ENCODE measurements around the gene ZP4.

ZP4 gene, protein sequence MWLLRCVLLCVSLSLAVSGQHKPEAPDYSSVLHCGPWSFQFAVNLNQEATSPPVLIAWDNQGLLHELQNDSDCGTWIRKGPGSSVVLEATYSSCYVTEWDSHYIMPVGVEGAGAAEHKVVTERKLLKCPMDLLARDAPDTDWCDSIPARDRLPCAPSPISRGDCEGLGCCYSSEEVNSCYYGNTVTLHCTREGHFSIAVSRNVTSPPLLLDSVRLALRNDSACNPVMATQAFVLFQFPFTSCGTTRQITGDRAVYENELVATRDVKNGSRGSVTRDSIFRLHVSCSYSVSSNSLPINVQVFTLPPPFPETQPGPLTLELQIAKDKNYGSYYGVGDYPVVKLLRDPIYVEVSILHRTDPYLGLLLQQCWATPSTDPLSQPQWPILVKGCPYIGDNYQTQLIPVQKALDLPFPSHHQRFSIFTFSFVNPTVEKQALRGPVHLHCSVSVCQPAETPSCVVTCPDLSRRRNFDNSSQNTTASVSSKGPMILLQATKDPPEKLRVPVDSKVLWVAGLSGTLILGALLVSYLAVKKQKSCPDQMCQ

DNA sequence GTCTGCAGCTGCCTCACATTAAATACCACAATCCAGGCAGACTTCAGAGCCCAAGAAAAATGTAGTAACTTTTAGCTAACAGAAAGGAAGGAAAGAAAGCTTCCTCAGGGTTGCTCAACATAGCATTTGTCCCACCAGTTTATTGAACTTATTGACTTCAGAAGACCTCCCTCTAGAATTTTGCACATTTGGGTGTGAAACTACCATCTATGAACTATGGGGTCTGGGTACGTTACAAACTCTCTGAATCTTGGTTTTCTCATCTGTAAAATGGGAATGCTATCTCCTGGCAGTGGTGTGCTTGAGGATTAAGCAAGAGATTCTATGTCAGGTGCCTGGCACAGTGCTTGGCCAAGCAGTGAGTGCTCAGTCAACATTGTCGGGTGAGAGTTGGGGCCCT lies at the start of gene ZP4:
Gene ZP4 (minus strand): TSS at position 101 of the 400 bp plus-strand sequence. CDS start 287 bp downstream, outside the sequence.
- no peak for DNase-seq (ENCODE audit: low read depth in 2 of 2)

DNA sequence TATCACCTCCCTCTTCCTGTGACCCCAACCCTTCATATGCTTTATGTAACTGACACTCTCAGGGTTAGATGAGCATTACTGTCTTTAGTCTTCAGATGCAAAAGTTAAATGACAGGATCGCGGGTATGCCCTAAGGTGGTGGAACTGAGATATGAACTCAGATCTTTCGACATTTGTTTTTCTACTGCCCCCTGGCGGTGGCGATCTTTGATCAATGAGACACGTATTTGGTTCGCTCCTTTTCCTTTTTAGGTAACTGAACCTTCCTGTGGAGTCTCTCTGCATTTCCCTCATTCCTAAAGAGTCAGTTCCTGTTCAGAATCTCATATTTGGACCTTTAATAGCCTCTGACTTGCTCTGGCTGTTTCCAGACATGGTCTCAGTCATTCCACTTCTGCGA lies 47.8 kb upstream of the ZP4 start:
- no peak for DNase-seq (ENCODE audit: low read depth in 2 of 2)

DNA sequence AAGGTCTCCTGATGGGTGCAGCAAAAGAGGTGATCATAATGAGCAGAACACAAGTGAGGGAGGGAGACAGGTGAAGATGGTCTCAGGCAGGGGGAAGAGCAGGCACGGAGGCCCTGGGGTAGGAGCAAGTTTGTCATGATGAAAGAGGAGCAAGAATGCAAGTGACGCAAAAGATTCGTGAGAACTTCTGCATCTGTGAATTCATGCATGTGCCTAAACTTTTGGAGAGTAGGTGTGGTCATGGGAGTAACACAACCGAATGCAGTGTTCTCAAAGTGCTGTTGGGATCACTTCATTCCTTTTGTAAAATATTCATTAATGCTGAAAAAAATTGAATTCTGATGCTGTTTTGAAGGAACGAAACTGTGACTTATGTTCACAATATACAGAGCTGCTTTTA lies 47.3 kb upstream of the ZP4 start:
- no peak for DNase-seq (ENCODE audit: low read depth in 2 of 2)

DNA sequence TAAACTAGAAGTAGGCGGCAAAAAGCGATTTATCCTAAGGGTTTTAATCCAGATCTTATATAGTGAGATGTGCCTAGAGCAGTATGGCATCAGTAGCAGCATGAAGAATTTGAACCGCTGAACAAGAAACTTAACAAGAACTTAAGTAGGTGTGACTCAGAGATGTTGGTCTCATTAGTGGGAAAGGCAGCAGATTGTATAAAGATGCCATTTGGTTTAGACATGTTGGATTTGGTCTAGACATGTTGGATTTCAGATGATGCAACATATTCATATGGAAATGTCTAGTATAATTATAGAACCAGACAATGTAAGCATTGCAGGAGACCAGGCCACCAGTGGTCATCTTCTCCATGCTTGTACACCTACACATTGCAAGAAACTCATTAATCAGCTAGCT lies 42.1 kb upstream of the ZP4 start:
- DNase-seq (ENCODE audit: low read depth in 2 of 2) = no peak

DNA sequence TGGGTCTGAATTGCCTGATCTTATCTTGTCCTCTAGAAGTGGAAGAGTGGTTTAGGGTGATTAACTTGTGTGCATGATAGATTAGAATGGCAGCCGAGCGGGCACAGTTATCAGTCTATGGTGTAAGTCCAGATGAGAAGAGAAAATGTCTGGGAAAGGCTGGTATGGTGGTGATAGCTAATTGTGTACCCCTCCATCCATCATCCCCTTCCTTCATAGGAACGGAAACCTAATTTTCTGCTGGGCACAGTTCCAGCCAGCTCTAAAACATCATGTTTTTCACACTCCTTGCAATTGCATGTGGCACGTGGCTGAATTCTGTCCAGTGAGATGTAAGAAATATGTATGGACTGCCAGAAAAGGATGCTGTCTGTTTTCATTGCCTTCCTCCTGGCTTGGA lies 40.9 kb upstream of the ZP4 start:
- no peak for DNase-seq (ENCODE audit: low read depth in 2 of 2)

DNA sequence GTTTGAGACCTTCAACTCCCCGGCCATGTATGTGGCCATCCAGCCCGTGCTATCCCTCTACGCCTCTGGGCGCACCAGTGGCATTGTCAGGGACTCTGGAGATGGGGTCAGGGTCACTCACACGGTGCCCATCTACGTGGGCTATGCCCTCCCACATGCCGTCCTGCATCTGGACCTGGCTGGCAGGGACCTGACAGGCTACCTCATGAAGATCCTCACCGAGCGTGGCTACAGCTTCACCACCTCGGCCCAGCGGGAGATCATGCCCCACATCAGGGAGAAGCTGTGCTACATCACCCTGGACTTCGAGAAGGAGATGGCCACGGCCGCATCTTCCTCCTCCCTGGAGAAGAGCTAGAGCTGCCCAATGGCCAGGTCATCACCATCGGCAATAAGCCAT lies 36.5 kb upstream of the ZP4 start:
- DNase-seq (ENCODE audit: low read depth in 2 of 2) = no peak

DNA sequence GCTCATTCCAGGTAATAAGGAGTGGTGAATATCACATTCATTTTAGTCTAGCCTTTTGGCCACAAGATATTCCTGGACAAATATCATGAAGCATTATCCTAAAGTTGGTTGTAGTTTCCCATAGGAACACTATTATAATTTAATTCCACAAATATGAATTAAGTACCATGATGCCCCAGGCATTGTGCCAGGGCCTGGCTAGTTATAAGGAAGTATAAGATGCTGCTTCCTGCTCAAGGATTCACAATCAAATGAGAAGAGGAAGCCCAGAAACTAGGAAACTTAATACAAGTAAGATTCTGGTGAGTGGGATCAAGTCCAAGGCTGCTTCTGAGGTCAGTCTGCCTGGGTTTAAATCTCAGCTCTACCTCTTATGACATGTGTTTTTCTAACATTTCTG lies 30.6 kb upstream of the ZP4 start:
- no peak for DNase-seq (ENCODE audit: low read depth in 2 of 2)

DNA sequence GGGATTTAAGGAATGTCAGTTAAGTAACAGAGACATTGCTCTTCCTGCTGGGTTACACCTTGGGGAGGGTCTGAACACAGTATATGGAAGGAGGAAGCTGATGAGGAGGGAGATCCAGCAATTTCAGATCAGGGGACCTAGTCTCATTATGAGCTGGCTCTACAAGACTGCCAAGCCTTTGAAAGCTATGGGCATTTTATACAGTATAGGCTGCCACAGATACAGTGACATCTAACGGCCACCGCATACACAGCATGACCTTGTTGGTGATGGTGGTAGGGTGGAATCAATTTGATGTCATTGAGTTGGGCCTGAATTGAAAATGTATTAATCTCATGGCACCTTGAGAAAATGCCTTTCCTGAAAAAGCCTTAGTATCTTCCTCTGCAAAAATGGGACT lies 22.6 kb upstream of the ZP4 start:
- no peak for DNase-seq (ENCODE audit: low read depth in 2 of 2)

DNA sequence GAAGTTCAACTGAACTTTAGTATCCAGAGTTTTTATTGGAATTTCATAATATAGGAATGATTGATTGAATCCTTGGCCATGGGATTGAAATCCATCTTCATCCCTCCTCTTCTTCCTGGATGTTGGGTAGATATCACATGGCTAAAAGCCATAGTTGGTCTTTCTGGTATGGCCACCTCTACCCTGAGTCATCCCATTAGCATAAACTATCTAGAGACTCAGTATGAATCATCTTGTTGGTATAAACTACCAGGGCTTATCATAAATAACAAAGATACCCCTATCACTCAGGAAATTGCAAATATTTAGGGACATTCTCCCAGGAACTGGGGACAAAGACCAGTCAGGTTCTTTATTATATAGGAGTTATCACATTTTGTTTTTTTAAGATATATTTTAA lies 21.2 kb upstream of the ZP4 start:
- DNase-seq (ENCODE audit: low read depth in 2 of 2) = no peak

DNA sequence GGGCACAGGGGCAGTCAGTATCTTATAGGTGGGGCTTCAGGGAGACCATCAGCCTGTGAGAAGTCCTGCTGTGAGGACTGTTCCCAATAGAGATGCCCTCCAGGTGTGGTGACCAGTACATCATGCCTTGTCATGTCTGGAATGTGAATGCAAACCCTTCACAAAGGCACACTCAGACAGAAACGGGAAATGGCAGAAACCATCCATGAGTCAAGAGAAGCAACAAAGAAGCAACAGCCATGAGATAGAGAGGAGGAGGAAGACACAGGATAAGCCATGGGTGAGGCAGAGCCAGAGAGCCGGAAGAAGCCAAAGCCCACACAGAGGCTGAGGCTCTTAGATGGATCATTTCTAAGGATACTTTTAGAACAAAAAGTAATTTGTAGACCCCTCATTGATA lies 20.1 kb upstream of the ZP4 start:
- no peak for DNase-seq (ENCODE audit: low read depth in 2 of 2)

DNA sequence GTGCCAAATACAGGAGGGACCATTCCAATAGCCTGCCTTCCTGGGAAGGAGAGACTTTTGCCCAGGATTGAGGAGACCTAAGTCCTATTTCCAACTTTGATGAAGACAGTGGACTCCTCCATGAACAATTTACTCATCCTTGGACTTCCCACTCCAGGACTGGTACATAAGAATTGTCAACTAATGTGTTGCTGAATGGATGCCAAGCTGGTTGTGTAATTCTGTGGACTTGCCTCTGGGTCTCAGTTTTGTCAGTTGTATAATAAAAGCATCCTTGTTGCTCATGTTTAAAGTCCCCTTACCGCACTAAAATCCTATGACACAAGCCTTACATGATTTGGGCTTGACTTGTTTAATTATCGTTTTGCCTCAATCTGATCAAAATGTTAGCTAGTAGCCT lies 13.2 kb upstream of the ZP4 start:
- no peak for DNase-seq (ENCODE audit: low read depth in 2 of 2)

DNA sequence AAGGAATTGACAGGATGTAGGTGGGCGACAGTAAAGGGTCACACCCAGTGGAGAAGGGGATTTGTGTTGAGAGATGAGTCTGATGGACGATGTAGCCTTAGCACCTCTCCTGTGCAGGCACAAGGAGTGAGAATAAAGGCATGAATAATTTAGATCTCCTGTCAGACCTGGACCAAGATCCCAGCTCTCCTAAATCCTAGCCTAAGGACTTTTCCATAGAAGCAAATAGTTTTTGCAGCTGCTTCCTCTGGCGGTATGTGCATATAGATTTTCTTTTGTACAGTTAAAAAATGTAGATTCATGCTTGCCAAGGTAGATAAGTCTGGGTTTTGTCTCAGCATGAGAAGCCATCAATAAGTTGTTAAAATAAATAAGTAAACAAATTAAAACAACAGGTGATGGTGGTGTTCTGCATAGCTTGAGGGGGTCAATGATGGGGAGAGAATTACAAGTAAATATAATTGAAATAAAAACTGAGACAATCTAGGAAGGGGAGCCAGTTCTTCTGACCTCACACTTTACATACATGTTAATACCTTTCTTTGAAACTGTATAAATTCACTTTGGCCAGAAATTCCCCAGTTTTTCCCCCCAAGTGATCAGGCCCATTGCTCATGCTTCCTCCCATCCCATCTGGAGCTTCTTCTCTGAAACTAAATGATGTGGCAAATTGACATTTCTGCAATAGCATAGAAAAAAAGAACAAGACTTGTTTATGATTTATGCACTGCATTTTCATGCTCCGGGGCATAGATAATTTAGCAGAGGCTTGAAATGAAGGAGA lies 12.4 kb upstream of the ZP4 start:
- no peak for DNase-seq (ENCODE audit: low read depth in 2 of 2)

DNA sequence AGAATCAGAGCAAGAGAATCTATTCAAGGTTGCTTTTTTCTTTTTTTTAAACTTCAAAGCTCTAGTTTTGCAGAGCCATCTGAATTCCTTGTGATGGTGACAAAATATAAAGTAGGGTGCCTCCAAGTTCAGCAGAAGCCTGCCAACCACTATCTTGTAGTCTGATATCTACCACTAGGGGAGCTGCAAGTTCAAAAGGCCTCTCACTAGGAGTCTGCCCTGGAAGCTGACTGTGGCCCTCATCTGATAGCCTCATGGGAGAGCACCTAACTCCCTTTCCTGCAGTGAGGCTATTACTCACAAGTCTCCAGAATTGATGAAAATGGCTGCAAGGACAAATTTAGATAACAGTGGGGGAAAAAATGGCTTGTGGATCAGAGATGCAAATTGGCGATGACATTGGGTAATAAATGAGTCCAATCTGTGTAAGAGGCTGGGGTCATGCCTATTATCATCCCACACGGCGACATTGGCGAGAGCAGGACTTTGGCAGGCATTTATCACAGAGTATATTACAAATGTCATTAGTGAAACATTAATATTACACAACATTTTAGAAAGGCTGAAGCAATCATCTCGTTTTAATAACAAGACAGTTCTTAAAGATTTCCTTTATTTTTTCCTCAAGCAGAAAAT lies 10.7 kb upstream of the ZP4 start:
- DNase-seq (ENCODE audit: low read depth in 2 of 2) = no peak

DNA sequence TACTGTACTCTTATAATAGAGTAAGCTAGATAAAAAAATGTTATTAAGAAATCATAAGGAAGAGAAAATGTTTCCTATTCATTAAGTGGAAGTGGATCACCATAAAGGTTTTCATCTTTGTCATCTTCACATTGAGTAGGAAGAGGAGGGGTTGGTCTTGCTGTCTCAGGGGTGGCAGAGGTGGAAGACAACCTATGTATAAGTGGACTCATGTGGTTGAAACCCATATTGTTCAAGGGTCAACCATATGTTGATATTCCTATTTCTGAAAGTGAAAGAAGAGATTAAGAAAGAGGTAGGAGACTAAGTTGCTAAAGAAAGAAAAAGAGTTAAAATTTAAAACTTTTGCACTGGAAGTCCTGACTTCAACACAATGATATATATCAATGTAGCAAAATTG lies 4.9 kb upstream of the ZP4 start:
- no peak for DNase-seq (ENCODE audit: low read depth in 2 of 2)

DNA sequence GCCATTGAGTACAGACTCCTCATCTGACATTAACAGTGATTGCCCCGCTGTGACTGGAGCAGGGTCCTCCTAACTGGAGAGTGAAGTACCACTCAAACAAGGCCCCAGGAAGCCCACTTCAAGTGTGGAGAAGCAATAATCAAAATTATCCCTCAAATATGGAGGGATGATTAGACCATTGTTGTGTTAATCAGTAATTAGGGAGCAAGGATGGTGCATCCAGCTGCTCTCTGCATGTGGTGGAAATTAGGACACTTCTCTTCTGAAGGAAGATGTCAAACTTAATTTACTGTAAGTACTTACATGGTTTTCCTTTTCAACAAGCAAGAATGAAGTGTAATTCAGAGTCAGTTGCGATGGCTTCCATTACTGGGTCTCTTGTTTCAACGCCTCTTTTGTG lies 3.4 kb upstream of the ZP4 start:
- DNase-seq (ENCODE audit: low read depth in 2 of 2) = no peak

DNA sequence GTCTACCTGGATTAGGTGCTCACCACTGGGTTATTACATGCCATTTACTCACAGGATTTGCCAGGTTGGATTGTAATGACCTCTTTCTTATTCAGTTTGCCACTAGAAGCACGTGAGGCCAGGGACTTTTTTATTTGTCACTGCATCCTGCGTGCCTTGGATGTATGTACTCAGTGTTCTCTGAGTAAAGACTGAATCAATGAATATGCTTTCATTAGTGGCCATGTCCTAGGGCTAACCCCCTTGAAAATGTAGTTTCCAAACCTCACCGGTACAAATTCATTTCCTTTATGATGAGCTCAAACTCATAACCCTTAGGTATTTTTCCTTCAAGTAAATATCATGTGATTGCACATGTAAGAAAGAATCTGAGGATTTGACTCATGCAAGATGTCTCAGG lies 1.3 kb upstream of the ZP4 start:
- no peak for DNase-seq (ENCODE audit: low read depth in 2 of 2)

DNA sequence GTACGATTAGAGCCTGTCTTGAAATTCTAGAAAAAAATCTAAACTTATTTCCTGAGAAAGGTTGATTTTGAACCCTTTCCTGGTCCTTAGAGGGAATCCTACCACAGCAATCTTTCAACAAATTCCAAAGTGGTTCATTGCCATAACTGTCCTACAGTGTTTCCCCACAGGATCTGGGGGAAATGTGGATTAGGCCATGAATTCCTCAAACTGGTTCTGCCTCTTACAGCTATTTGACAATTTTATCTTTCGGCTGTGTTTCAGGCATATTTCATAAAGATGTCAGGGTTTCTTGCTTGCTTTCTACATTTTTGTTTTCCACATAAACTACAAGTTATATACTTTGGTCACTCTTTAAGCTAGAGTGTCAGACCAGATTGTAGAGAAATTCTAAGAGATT lies 544 bp upstream of the ZP4 start:
- no peak for DNase-seq (ENCODE audit: low read depth in 2 of 2)

DNA sequence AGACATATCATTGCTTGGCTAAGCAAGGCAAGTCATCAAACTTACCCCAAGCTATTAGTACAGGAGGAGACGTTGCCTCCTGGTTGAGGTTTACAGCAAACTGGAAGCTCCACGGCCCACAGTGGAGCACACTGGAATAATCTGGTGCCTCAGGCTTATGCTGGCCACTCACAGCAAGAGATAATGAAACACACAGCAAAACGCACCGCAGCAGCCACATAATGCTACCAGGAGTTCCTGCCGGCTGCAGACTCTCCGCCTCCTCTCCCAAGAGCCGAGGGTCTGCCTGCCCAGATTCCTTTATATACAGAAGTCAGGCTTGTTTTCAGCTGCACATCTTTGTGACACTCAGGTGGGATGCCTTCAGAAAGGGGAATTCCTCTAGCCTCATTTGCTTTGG lies 306 bp downstream of the ZP4 start:
- no peak for DNase-seq (ENCODE audit: low read depth in 2 of 2)

DNA sequence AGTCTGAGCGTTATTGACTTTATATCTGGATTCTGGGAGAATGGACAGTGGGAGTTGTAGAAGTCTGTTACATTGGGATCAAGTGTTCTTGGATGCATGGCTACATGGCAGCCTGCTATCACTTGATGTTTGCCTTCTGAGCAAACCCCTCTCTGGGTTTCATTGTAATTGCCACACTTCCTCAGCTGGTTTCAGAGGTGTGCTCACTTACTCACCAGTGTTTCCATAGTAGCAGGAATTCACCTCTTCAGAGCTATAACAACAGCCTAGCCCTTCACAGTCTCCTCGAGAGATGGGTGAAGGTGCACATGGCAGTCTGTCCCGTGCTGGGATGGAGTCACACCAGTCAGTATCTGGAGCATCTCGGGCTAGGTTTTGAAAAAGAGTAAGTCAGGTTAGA lies 2.6 kb downstream of the ZP4 start:
- DNase-seq (ENCODE audit: low read depth in 2 of 2) = no peak

DNA sequence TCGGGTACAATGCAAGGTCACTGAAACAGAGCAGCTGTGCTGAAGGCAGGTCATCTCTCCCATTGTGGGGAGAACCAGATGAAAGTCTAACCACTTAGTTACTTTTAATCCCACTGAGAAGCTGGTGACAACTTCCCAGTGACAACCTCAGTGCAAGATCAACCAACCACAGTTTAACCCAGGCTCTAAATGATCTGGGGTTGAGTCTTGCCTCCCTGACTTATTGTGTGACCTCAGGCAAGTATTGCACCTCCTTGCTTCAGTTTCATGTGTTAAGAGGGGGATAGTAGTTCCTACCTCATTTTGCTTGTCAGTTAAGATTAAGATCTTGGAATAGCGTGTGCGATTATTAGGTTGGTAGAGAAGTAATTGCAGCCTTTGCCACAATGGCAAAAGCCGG lies 3.2 kb downstream of the ZP4 start:
- no peak for DNase-seq (ENCODE audit: low read depth in 2 of 2)

DNA sequence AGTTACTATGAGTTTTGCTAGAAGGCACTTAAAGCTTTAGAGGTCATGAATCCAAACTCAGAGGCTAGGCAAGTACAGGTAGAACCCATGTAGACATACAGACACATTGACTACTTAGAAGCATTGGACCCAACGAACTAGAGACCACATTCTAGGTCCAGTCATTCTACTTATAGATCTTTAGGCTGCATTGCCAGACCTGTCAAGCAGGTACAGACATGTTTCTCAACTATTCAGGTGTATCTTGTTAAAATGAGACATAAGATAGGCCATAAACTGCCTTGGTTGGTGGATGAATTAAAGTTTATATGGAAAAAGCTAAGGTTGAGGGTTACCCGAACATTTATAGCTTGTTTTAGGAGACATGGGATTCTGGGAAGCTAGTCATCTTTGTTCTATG lies 6.5 kb downstream of the ZP4 start:
- no peak for DNase-seq (ENCODE audit: low read depth in 2 of 2)

DNA sequence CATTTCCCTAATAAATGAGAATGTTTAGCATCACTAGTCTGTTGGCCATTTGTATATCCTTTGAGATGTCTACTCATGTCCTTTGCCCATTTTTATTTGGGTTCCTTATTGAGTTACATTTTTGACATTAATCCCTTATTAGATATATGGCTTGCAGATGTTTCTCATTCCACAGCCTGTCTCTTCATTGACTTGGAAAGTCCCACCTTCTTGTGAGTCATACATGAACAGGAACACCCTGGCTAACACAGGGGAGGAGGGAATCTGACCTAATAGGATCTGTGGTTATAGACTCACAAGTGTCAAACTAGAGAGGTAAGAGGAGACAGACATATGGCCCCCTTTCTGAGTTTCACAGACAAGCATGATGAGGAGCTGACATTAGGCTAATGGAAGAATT lies 11.5 kb downstream of the ZP4 start:
- DNase-seq (ENCODE audit: low read depth in 2 of 2) = no peak

DNA sequence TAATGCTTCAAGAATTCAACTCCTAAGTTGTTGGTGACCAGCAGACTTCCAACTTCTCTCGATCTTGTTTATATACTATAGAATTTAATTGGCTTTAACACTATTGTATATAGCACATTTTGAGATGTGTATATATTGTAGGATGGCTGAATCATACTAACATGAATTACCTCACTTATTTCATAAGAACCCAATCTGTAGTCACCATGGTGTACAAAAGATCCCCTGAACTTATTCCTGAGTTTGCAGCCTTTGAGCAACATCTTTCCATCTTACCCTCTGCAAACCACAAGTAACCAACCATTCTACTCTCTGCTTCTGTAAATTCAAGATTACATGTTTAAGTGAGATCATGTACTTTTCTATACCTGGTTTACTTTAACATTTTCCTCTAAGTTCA lies 12.3 kb downstream of the ZP4 start:
- no peak for DNase-seq (ENCODE audit: low read depth in 2 of 2)
